Neuronal stem cell (in vitro differentiated cells): ENCODE measurements around the gene TJP1.
"Not testable (repeated sequence)": the region's sequence is repeated elsewhere in the genome, so short reads cannot be mapped to it uniquely, and the experiment has no call there.

Source experiments
- DNase-seq: peaks from one replicate; pipeline ENCODE4 v3.0.0-alpha.2; 2013; ENCODE audit warnings: low spot score
- H2AFZ ChIP-seq: one replicate; pipeline ENCODE4 v1.6.1; 2013; ENCODE audit warnings: mild to moderate bottlenecking, low read length, inconsistent platforms
- H2AK5ac ChIP-seq: 2 replicates; pipeline ENCODE4 v1.6.1; 2013; ENCODE audit warnings: low read depth, mild to moderate bottlenecking, inconsistent platforms, low read length, moderate library complexity, mixed read lengths
- H2BK120ac ChIP-seq: 2 replicates; pipeline ENCODE4 v1.6.1; 2013; ENCODE audit warnings: low read depth, mild to moderate bottlenecking, inconsistent platforms, low read length, moderate library complexity, mixed read lengths
- H2BK12ac ChIP-seq: one replicate; pipeline ENCODE4 v1.6.1; 2013; ENCODE audit warnings: low read length, inconsistent platforms
- H2BK15ac ChIP-seq: 2 replicates; pipeline ENCODE4 v1.6.1; 2013; ENCODE audit warnings: mild to moderate bottlenecking, low read length, inconsistent platforms, mixed read lengths
- H2BK5ac ChIP-seq: one replicate; pipeline ENCODE4 v1.6.1; 2013; ENCODE audit warnings: inconsistent platforms, mild to moderate bottlenecking, low read length, moderate library complexity
- H3K14ac ChIP-seq: one replicate; pipeline ENCODE4 v1.6.1; 2013; ENCODE audit warnings: low read length, inconsistent platforms
- H3K18ac ChIP-seq: 2 replicates; pipeline ENCODE4 v1.6.1; 2013; ENCODE audit warnings: low read length, inconsistent platforms
- H3K23ac ChIP-seq: 2 replicates; pipeline ENCODE4 v1.6.1; 2013; ENCODE audit warnings: low read depth, mild to moderate bottlenecking, mixed read lengths, low read length, inconsistent platforms; ENCODE audit not compliant: poor library complexity
- H3K27ac ChIP-seq: replicated peaks from 3 replicates; pipeline ENCODE4 v1.5.1; 2013; ENCODE audit warnings: low read length, inconsistent platforms
- H3K27me3 ChIP-seq, 3 experiments: 2 replicates each; pipeline ENCODE4 v1.6.1; 2013; ENCODE audit warnings: low read length in 3 of 3, mild to moderate bottlenecking in 2 of 3, inconsistent platforms in 1 of 3, low read depth in 1 of 3, mixed read lengths in 1 of 3, moderate library complexity in 1 of 3; ENCODE audit not compliant: control insufficient read depth in 3 of 3, insufficient read depth in 3 of 3
- H3K36me3 ChIP-seq, 2 donors: replicated peaks in 1 of 2; 2 replicates each; pipeline ENCODE4 v1.6.1; 2013; ENCODE audit warnings: low read length in 2 of 2; ENCODE audit not compliant: control insufficient read depth in 2 of 2, insufficient read depth in 2 of 2
- H3K4ac ChIP-seq: 2 replicates; pipeline ENCODE4 v1.6.1; 2013; ENCODE audit warnings: inconsistent platforms, mild to moderate bottlenecking, low read length, moderate library complexity
- H3K4me1 ChIP-seq, 2 donors: 1 replicate in 1 of 2; 2 replicates in 1 of 2; pipeline ENCODE4 v1.6.1; 2013; ENCODE audit warnings: low read length in 2 of 2, low read depth in 1 of 2; ENCODE audit not compliant: control insufficient read depth in 2 of 2, insufficient read depth in 1 of 2
- H3K4me2 ChIP-seq: one replicate; pipeline ENCODE4 v1.6.1; 2013; ENCODE audit warnings: mild to moderate bottlenecking, low read length, inconsistent platforms; ENCODE audit not compliant: insufficient read depth, poor library complexity, severe bottlenecking
- H3K4me3 ChIP-seq, 2 donors: 2 replicates each; pipeline ENCODE4 v1.5.1; 2013; ENCODE audit warnings: low read length in 2 of 2, mild to moderate bottlenecking in 2 of 2, inconsistent platforms in 1 of 2, moderate library complexity in 1 of 2
- H3K79me1 ChIP-seq: one replicate; pipeline ENCODE4 v1.6.1; 2013; ENCODE audit warnings: low read depth, mild to moderate bottlenecking, inconsistent platforms, low read length, moderate library complexity
- H3K9ac ChIP-seq: one replicate; pipeline ENCODE4 v1.6.1; 2013; ENCODE audit warnings: mild to moderate bottlenecking, low read depth, low read length, inconsistent platforms; ENCODE audit not compliant: poor library complexity
- H3K9me3 ChIP-seq, 2 donors: replicated peaks in 1 of 2; 2 replicates each; pipeline versions ENCODE3 to v1.6.1; 2013; ENCODE audit warnings: low read length in 2 of 2, mild to moderate bottlenecking in 2 of 2, inconsistent platforms in 1 of 2, low read depth in 1 of 2, mixed read lengths in 1 of 2, moderate library complexity in 1 of 2; ENCODE audit not compliant: control insufficient read depth in 2 of 2, insufficient read depth in 1 of 2
- H4K8ac ChIP-seq: one replicate; pipeline ENCODE4 v1.6.1; 2013; ENCODE audit warnings: low read depth, mild to moderate bottlenecking, inconsistent platforms, low read length, moderate library complexity
- H4K91ac ChIP-seq: one replicate; pipeline ENCODE4 v1.6.1; 2013; ENCODE audit warnings: low read length, low read depth, mild to moderate bottlenecking, inconsistent platforms; ENCODE audit not compliant: poor library complexity
- WGBS, 2 donors: extraction: QIAGEN DNeasy Blood & Tissue Kit; methylation state at CpG; one replicate each; pipeline ENCODE4 v1.1.7; 2013; ENCODE audit warnings: missing lambda C conversion rate in 2 of 2, mixed read lengths in 1 of 2; ENCODE audit not compliant: insufficient read length in 2 of 2, insufficient replicate concordance in 1 of 2; ENCODE audit errors: extremely low coverage in 2 of 2; 5-methylcytosine and 5-hydroxymethylcytosine counted together

Gene TJP1

DNA sequence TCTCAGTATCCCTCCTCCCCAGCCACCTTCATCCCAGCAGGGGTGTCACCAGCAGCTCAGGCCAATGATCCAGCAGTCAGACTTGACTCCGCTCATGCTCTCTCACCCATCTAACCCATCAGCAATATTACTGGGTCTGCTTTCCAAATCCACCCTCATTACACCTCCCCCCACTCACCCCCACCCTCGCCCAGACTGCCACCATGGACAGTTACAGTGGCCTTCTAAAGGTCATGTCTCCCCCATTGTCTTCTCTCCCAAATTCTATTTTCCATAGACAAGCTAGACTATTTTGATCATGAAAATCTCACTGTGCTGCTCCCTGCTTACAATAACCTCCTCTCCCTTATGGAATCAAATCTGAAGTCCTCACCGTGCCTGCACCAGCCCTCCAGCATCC is 156.0 kb downstream of the TJP1 start:
- no peak overlapping the region for H2BK15ac ChIP-seq
- H3K9ac ChIP-seq, result no peak overlapping the region
- H3K27me3 ChIP-seq, result peaks cover 0 to 3% (median 0%) of the 10 kb centered on the region in 3 experiments
- H3K4me1 ChIP-seq, result peaks cover 0 to 3% of the 10 kb centered on the region in 2 donors
- no peak overlapping the region for H2BK12ac ChIP-seq
- no peak overlapping the region for H2BK120ac ChIP-seq
- DNase-seq, result no peak
- H2BK5ac ChIP-seq, result no peak overlapping the region
- no peak overlapping the region for H2AFZ ChIP-seq
- H4K91ac ChIP-seq, result no peak overlapping the region
- H4K8ac ChIP-seq, result no peak overlapping the region
- no peak overlapping the region for H3K14ac ChIP-seq
- no peak overlapping the region for H3K4me2 ChIP-seq
- no CpG with 5 or more reads among the region's 3 CpGs for WGBS, 2 donors
- no peak overlapping the region for H3K4me3 ChIP-seq
- H3K4ac ChIP-seq, result no peak overlapping the region
- no peak overlapping the region for H3K18ac ChIP-seq
- no peak overlapping the region for H3K27ac ChIP-seq
- H2AK5ac ChIP-seq, result no peak overlapping the region
- H3K23ac ChIP-seq, result no peak overlapping the region
- H3K79me1 ChIP-seq, result no peaks in the 10 kb centered on the region
- H3K9me3 ChIP-seq, result no peaks in the 10 kb centered on the region
- H3K36me3 ChIP-seq, result no peaks in the 10 kb centered on the region

DNA sequence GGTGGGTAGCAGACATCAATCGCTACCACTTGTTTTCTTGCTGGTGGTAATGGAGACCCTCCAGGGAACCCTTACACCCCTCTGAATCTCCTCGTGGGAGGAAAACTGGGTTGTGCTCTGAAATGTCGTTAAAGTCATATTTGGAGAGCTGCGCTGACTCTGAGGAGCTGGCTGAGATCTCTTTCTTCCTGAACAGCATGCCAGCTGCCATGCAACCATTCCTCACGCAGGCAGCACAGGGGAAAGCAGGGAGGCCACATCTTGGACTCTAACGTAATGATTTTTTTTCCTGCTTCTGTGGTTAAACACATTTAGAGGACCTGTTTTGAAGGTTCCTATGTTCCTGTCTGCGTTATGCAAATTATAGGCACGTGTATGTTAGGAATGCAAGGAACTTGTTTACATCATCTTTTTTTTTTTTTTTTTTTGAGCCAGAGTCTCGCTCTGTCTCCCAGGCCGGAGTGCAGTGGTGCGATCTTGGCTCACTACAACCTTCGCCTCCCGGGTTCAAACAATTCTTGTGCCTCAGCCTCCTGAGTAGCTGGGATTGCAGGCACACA is 156.7 kb downstream of the TJP1 start:
- Histone ChIP-seq H2BK12ac (no peak overlapping the region), H2BK15ac (no peak overlapping the region), H3K4me3 (no peak overlapping the region), H3K27me3 (peaks cover 0 to 3% (median 0%) of the 10 kb centered on the region in 3 experiments), H4K91ac (no peak overlapping the region), H3K4me2 (no peak overlapping the region), H3K9me3 (no peaks in the 10 kb centered on the region), H2AFZ (no peak overlapping the region), H3K9ac (no peak overlapping the region), H2BK5ac (no peak overlapping the region), H3K23ac (no peak overlapping the region), H3K27ac (no peak overlapping the region), H3K14ac (no peak overlapping the region), H2BK120ac (no peak overlapping the region), H3K18ac (no peak overlapping the region), H3K4me1 (peaks cover 0 to 2% of the 10 kb centered on the region in 2 donors), H4K8ac (no peak overlapping the region), H2AK5ac (no peak overlapping the region), H3K4ac (no peak overlapping the region), H3K36me3 (no peaks in the 10 kb centered on the region), H3K79me1 (no peaks in the 10 kb centered on the region)
- no CpG with 5 or more reads among the region's 13 CpGs for WGBS, 2 donors
- no peak for DNase-seq

DNA sequence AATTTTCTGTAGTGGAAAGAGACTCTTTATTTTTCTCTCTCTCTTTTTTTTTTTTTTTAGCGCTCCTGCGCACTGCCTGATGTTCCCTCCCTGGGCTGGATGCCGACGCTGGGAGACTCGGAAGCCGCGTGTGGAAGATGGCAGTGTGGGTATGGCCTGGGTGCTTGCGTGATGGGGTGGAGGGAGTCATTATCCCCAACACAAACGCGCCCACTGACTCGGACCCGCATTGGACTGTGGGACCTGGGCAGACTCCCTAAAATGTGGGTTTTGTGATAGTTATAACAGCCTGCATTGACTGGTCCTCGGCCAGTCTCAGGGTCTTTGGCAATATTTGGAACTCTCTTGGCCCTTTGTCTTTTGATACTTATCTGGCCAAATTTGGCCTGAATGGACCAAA is 157.9 kb downstream of the TJP1 start:
- Histone ChIP-seq H2BK5ac (no peak overlapping the region), H3K4ac (no peak overlapping the region), H3K14ac (no peak overlapping the region), H3K27ac (no peak overlapping the region), H3K9me3 (no peaks in the 10 kb centered on the region), H2BK15ac (no peak overlapping the region), H3K23ac (no peak overlapping the region), H2AFZ (no peak overlapping the region), H3K79me1 (no peaks in the 10 kb centered on the region), H2BK12ac (no peak overlapping the region), H3K4me1 (peaks cover 0 to 2% of the 10 kb centered on the region in 2 donors), H3K9ac (no peak overlapping the region), H4K8ac (no peak overlapping the region), H3K4me2 (no peak overlapping the region), H3K18ac (no peak overlapping the region), H2BK120ac (no peak overlapping the region), H3K27me3 (no peaks in the 10 kb centered on the region), H4K91ac (no peak overlapping the region), H2AK5ac (no peak overlapping the region), H3K4me3 (no peak overlapping the region), H3K36me3 (no peaks in the 10 kb centered on the region)
- no CpG with 5 or more reads among the region's 13 CpGs for WGBS, 2 donors
- no peak for DNase-seq

DNA sequence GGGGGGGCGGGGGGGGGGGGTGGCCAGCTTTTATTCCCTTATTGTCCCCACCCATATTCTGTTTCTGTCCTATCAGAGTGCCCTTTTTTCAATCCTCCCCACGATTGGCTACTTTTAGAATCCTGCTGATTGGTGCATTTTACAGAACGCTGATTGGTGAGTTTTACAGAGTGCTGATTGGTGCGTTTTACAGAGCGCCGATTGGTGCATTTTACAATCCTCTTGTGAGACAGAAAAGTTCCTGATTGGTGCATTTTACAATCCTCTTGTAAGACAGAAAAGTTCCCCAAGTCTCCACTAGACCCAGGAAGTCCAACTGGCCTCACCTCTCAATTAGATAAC is 164.8 kb downstream of the TJP1 start:
- H2BK15ac ChIP-seq, H4K91ac ChIP-seq, H3K79me1 ChIP-seq, H3K4ac ChIP-seq, H2AFZ ChIP-seq, H3K4me1 ChIP-seq, H3K27me3 ChIP-seq, H4K8ac ChIP-seq, H2BK12ac ChIP-seq, H2BK5ac ChIP-seq, H3K9me3 ChIP-seq, H3K4me3 ChIP-seq, DNase-seq, H3K36me3 ChIP-seq, H3K14ac ChIP-seq, H2BK120ac ChIP-seq, H3K4me2 ChIP-seq, H2AK5ac ChIP-seq, H3K23ac ChIP-seq, H3K27ac ChIP-seq, H3K9ac ChIP-seq, H3K18ac ChIP-seq: not testable (repeated sequence)
- WGBS, 2 donors, result no CpG with 5 or more reads among the region's 6 CpGs
